Superior temporal gyrus (tissue), 1 donor: Measurements from ENCODE around the gene GLCCI1.
A peak's percentile ranks its signal among the peaks of the same experiment; 100 is the strongest.
"Not testable (repeated sequence)": the region's sequence is repeated elsewhere in the genome, so short reads cannot be mapped to it uniquely, and the experiment has no call there.

Experiments used
- DNase-seq: peaks from one replicate; pipeline ENCODE4 v3.0.0-alpha.2; 2016; ENCODE audit errors: extremely low spot score

The GLCCI1 gene

DNA sequence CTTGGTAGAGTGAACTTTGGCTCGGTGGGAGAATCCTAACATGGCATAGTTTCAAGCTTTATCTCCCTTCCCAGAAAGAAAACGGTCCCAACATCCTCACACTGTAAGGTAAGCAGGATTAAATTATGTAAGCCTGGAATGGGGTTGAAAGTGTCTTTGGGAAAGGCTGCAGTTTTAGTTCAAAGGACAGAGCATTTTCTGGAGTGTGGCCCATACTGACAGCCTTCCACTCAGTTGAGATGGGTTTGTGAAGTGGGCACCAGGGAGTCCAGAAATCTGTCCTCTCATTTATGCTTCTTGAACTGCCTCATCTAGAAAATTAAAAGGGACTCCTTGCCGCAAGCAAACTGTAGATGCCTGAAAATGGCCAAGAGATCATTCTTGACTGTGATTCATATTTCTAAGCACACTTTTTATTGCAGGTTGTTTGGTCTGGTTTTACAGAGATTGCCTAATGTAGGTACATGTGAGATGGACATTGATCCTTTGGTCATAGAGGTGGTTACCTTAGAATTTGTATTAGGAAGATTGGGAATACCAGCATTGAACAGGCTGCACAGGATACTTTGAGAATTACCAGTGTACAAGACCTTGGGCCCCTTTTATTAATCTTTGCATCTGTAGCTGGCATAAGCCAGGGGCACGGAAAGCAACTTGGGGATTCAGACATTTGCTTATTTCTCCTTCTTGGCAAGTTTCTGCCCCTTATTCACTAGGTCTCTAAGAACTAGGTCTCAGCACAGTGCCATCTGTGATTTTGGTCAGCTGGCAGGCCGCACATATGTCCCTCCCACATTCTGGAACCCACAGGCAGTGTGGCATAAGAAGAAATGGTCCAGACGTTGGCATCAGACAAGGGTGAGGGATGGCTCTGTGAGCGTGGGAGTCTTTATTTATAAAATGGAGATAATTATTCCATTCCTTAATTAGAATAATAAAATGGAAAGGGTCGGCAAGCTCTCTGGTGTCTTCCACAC is 125.9 kb downstream of the GLCCI1 start:
- DNase-seq = no peak

GRCh38 chr7:8101292-8101691 is 132.7 kb downstream of the GLCCI1 start:
- DNase-seq = not testable (repeated sequence)

DNA sequence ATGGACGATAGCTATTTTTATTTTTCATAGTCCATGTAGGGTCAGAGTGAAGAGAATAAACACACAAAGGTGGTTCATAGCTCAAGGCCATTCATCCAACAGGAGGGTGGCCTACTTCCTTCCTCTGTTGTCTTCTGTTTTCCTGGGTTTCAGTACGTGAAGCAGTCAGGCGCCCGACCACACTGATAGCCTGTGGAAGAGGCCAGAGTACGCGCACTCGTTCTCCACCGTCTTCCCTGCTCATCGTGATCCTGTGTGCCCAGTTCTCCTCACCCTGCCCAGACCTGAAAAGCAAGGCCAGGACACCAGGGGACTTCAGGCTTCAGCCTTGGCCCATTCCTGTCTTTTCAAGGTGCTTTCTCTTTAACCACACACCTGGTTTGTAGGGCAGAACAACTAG is 134.7 kb downstream of the GLCCI1 start:
- DNase-seq = no peak

- DNase-seq = no peak
Observed at GRCh38 chr7:8105449-8106095, 137.0 kb downstream of the GLCCI1 start.

- DNase-seq = no peak
Observed at GRCh38 chr7:8109196-8110022, 140.8 kb downstream of the GLCCI1 start.

GRCh38 chr7:8111282-8111960 is 142.8 kb downstream of the GLCCI1 start:
- no peak for DNase-seq

DNA sequence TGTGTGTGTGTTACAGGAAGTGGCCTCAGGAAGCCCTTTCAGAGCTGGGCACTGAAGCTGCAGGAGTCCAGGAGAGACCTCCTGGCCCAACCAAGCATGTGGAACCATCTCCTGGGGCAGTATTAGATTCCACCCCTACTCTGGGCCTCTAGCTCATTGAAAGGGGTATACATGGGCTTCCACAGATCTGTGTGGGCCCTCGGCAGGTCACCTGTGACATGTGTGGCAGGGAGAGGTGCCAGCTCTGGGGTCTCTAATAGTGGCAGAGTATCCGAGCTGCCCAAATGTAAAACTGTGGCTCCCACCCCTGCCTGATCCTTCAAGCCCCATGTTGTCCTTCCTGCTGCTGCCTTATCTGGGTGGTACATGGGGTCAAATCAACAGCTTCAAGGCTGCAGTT is 144.1 kb downstream of the GLCCI1 start:
- no peak for DNase-seq

GRCh38 chr7:8113184-8113583 is 144.6 kb downstream of the GLCCI1 start:
- DNase-seq = no peak

DNA sequence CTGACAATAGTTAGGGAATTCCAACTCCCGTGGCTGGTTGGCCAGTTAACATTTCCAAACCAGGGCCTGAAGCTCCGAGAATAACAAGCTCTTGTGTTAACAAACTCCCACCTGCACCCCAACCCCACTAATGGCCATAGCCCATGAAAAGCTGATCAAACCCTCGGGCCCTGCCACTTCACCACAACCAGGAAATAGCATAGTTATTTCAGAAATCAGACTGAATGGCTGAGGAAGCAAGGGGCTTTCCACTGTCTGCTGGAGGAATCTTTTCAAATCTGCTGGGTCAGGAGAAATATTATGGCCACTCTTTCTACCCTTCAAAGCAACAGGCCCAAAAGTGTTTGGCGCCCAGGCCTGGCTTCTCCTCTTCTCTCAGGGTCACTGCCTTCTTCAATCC is 145.6 kb downstream of the GLCCI1 start:
- DNase-seq = no peak

DNA sequence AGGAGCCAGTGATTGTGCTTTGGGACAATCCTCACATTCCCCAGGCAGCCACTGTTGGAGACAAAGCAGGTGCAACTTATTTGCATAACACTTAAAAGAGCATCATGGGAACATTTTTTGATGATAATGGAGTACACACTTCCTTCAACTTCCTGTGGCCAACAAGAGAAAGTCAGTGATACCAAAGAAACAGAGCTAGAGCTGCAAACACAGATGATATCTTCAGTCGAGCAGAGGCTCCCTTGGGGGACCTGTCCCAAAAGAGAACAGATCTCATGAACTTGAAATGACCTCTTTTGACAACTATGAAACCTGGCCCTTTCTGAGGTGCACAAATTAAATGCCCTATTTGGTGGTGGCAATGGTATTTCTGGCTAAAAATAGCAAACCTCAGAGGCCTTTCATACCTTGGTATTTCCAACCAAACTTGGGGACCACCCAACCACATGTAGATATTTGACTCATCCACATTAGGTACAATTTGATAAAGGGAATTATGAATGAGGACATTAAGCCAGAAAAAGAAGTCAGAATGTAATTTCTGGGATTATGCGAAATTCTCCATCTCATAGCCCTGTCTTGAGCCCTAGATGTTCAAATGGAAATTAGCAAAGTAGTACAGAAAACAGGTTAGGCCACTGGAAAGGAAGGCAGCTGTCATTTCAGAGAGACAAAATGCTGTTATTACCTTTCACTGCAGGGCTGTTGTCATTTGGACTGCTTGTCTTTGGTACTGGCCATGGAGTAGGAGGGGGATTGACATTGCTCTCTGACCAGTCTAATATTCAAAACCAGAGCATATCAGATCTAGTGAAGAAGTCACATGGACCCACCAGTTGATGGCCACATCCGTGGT is 147.2 kb downstream of the GLCCI1 start:
- DNase-seq = no peak

- no peak for DNase-seq
Observed at GRCh38 chr7:8117195-8117594, 148.6 kb downstream of the GLCCI1 start.

DNA sequence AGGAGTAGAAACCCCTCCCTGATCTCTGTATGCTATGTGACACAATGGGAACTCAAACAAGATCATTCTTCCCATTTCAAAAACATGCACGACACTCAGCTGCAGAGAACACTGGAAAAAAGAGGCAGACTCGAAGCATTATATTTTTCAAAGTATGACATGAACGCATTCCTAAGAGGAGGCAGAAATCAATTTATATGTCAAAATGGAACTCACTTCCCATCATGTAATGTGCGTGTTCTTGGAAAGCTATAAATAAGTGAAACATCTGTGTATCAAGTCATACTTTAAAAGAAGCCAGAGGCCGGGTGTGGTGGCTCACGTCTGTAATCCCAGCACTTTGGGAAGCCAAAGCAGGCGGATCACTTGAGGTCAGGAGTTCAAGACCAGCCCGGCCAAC is 150.7 kb downstream of the GLCCI1 start:
- DNase-seq = no peak

DNA sequence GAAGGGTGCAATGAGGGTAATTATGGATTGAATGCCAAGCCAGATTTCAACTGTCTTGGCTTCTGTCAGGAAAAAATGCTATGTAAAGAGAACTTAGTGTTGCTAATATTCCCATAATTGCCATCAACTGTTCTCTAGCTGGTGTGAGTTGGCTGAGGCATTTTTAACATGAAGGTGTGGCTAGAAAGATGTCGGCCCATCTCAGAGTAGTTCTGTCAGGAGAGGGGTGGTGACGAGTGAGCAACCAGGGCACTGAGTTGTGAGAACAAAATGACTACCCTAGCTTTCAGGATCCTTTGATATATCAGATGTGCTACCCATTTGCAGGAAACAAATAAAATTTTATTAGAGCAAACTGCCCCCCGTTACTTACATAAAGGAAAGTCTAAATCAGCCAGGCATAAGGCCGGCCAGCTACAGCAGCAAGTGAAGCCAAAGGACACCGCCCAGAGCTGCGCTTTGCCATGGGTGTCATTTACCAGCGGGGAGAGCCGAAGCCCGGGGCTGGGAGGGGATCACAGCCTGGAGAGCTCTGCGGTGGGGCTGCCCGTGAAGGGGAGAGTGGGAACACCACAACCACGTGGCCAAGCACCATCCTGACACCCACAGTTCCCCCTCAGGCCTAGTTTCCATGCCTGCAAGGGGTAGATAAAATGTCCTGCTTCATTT is 151.9 kb downstream of the GLCCI1 start:
- DNase-seq = no peak

- peak; percentile 38 for DNase-seq
Observed at GRCh38 chr7:8121243-8121642, 152.6 kb downstream of the GLCCI1 start.

DNA sequence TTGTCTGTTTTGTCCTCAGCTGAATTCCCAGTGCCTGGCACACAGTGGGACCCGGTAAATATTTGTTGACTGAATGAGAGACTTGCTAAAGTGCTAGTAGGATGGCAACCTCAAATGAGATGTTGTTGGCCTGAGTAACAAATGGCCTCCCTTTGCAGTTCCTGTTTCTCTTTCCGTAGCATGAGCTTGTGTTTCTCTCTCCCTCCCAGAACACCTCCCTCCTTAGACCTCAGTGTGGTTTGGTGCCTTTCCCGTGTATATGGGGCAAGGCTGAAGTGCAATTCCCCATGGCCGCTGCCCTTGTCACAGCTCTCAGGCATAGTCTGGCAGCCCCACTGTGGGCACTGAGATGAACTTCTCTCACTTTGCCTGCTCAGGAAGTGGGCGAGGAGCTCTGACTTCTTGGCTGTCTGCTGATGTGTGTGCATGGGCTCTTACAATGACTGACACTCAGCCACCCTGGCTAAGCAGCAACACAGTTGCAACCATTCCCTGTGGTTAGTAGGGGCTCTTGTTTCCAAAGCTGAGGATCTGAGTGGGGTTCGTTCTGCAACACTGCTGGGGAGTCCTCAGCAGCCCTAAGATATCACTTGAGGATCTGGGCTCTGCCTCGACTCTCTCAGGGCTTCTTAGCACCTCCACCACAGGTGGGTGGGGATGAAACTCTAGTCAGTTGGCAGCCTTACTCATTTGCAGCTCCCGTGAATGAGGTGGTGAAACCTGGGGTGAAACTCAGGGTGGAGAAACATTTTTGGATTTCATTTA is 157.3 kb downstream of the GLCCI1 start:
- DNase-seq = no peak

DNA sequence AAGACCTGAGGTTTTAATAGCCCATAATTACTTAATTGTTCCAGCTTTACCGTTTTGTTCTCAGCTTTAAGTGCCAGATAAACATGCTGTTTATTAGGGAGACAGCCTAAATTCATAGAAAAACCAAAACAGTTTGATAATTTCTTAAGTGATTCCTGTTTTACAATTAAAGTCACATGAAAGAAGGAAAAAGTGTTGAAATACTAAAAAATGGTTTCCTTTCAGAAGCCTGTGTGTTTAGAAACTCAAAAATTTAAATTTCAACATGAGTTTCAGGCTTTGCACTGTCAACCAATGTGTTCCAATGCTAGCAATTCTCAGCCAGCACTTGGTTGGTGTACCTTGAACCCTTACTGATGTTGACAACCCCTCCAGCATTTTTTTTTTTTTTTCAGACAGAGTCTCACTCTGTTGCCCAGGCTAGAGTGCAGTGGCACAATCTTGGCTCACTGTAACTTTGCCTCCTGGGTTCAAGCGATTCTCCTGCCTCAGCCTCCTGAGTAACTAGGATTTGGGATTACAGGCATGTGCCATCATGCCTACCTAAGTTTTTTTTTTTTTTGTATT is 158.1 kb downstream of the GLCCI1 start:
- no peak for DNase-seq

DNA sequence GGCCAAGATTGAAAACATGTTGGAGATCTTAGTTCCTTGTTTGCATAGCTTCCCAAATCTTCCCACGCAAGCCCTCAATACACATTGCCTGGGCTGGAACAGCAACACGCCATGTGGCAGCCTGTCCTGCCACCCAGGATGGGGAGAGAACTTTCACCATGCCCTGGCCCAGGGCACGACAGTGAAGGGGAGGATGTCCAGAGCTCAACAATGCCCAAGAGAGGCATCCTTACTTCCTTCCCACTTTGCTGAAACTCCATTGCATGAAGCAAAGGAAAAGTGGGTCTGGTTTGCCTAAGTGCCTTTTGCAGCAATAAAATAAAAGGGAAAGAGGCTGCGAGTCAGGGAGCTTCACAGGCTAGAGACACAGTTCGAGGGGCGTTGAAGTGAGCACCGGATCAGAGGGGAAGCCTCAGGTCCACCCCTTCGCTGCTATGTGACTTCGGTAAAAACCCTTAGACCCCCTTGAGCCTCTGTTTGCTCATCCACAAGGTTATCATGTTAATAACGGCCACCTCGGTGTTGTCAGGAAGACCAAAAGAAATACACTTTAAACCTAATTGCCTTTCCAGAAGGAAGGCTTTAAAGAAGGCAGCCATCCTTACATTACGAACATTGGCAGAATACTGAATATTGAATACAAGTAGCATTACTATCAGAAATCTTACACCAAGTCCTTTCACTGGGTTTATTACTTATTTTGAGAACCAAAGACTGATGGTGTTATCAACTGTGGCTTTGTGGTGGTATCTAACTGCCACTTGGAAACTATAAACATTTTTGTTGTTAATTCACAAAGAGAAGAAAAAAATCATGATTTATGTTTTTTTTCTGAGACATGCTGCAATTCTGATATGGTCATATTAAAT is 160.1 kb downstream of the GLCCI1 start:
- no peak for DNase-seq

- DNase-seq = no peak
Observed at GRCh38 chr7:8129318-8129659, 160.7 kb downstream of the GLCCI1 start.
